SK-N-SH (cell line): Measurements from ENCODE around the gene BBOX1. TPM values are rescaled to one million over a fixed set of nuclear protein-coding genes. Genes with fewer than 3 reads are reported as not detected.

ENCODE experiments used
- CTCF ChIA-PET: fragments of 300-600, 350-600 bp; formaldehyde crosslinking; extraction: SDS; loops from one replicate; lab custom pipeline; 2021; lab: Yijun Ruan, JAX
- POLR2A ChIA-PET: fragments of 350-600 bp; sonication (Branson Sonifier 250); formaldehyde crosslinking; extraction: SDS; loops from one replicate; lab custom pipeline; 2020; ENCODE audit warnings: antibody characterized with exemption, inconsistent platforms; lab: Yijun Ruan, JAX
- DNase-seq: peaks from one replicate; pipeline ENCODE4 v3.0.0; 2012
- H2AFZ ChIP-seq: fragments of 200-600 bp; sonication (generic); 2 replicates; pipeline ENCODE4 v1.8.1; 2016; ENCODE audit warnings: antibody characterized with exemption, mild to moderate bottlenecking, low read depth
- H3F3A ChIP-seq: fragments of 200-600 bp; sonication (generic); replicated peaks from 2 replicates; pipeline ENCODE3; 2016; ENCODE audit warnings: antibody characterized with exemption, mild to moderate bottlenecking; ENCODE audit not compliant: insufficient read depth
- H3K27ac ChIP-seq, 2 experiments: fragments of 200-500 bp in 1 of 2; fragments of 200-600 bp in 1 of 2; sonication (Bioruptor generic) in 1 of 2; sonication (generic), shearing (Covaris generic) in 1 of 2; 2 replicates each; pipeline versions ENCODE4 v1.5.1 to v1.6.1; 2014 to 2016; ENCODE audit warnings: low read depth in 2 of 2, inconsistent platforms in 1 of 2, low read length in 1 of 2, mild to moderate bottlenecking in 1 of 2, mixed read lengths in 1 of 2
- H3K27me3 ChIP-seq: fragments of 200-600 bp; sonication (generic), shearing (Covaris generic); 2 replicates; pipeline ENCODE4 v1.6.1; 2016; ENCODE audit warnings: mixed run types; ENCODE audit not compliant: insufficient read depth
- H3K36me3 ChIP-seq, 2 experiments: fragments of 200-500 bp in 1 of 2; fragments of 200-600 bp in 1 of 2; sonication (Bioruptor generic) in 1 of 2; sonication (generic) in 1 of 2; replicated peaks in 1 of 2; 2 replicates each; pipeline versions ENCODE3 to v1.5.1; 2014 to 2016; ENCODE audit warnings: low read length in 1 of 2, mild to moderate bottlenecking in 1 of 2; ENCODE audit not compliant: insufficient read depth in 2 of 2, control insufficient read depth in 1 of 2
- H3K4me1 ChIP-seq, 2 experiments: fragments of 200-500 bp in 1 of 2; fragments of 200-600 bp in 1 of 2; sonication (Bioruptor generic) in 1 of 2; sonication (generic), shearing (Covaris generic) in 1 of 2; 2 replicates each; pipeline versions ENCODE4 v1.5.1 to v1.6.1; 2014 to 2016; ENCODE audit warnings: low read depth in 1 of 2, low read length in 1 of 2, mixed run types in 1 of 2; ENCODE audit not compliant: insufficient read depth in 2 of 2, control insufficient read depth in 1 of 2
- H3K4me2 ChIP-seq: fragments of 200-600 bp; sonication (generic), shearing (Covaris generic); 2 replicates; pipeline ENCODE4 v1.6.1; 2017; ENCODE audit warnings: mixed run types
- H3K4me3 ChIP-seq, 2 experiments: fragments of 200-500 bp in 1 of 2; fragments of 200-600 bp in 1 of 2; sonication (Bioruptor generic) in 1 of 2; sonication (generic), shearing (Covaris generic) in 1 of 2; 2 replicates each; pipeline versions ENCODE4 v1.5.1 to v1.8.1; 2014 to 2016; ENCODE audit warnings: low read depth in 2 of 2, inconsistent platforms in 1 of 2, low read length in 1 of 2, mild to moderate bottlenecking in 1 of 2, mixed read lengths in 1 of 2, moderate library complexity in 1 of 2
- H3K79me2 ChIP-seq: fragments of 200-600 bp; sonication (generic); 2 replicates; pipeline ENCODE4 v1.8.1; 2017; ENCODE audit warnings: mild to moderate bottlenecking; ENCODE audit not compliant: insufficient read depth
- H3K9ac ChIP-seq: fragments of 200-600 bp; sonication (generic); 2 replicates; pipeline ENCODE4 v1.6.1; 2017; ENCODE audit warnings: mixed run types
- H3K9me2 ChIP-seq: fragments of 200-600 bp; sonication (generic); 2 replicates; pipeline ENCODE4 v1.6.1; 2017; ENCODE audit warnings: mixed run types
- H3K9me3 ChIP-seq: fragments of 200-600 bp; sonication (generic); 2 replicates; pipeline ENCODE4 v1.6.1; 2017; ENCODE audit warnings: mixed run types, mild to moderate bottlenecking, moderate library complexity
- H4K20me1 ChIP-seq: fragments of 200-600 bp; sonication (generic); 2 replicates; pipeline ENCODE4 v1.6.1; 2017; ENCODE audit warnings: mild to moderate bottlenecking, mixed run types; ENCODE audit not compliant: insufficient read depth
- ELF1 ChIP-seq: IDR thresholded peaks from 2 replicates; pipeline ENCODE4 v1.4.0; 2012
- FOSL2 ChIP-seq: IDR thresholded peaks from 2 replicates; pipeline ENCODE4 v1.4.0; 2012; ENCODE audit warnings: low read depth, mild to moderate bottlenecking, moderate library complexity, borderline replicate concordance
- FOXJ3 ChIP-seq: sonication (generic); formaldehyde crosslinking; IDR thresholded peaks from 2 replicates; pipeline ENCODE4 v1.5.1; 2020; ENCODE audit warnings: mild to moderate bottlenecking, missing genetic modification reagents
- FOXM1 ChIP-seq: IDR thresholded peaks from 2 replicates; pipeline ENCODE4 v1.4.0; 2012; ENCODE audit warnings: low read depth, mild to moderate bottlenecking
- IRF3 ChIP-seq: fragments of 150-350 bp; IDR thresholded peaks from 2 replicates; pipeline ENCODE4 v1.6.1; 2016; ENCODE audit warnings: mild to moderate bottlenecking, low read depth, low read length
- JUND ChIP-seq: IDR thresholded peaks from 2 replicates; pipeline ENCODE4 v1.4.0; 2012
- MXI1 ChIP-seq: IDR thresholded peaks from 2 replicates; pipeline ENCODE4 v1.6.1; 2012; ENCODE audit warnings: mild to moderate bottlenecking, low read depth, low read length, improper control_type of control experiment
- NFIC ChIP-seq: IDR thresholded peaks from 2 replicates; pipeline ENCODE4 v1.4.0; 2012; ENCODE audit warnings: borderline replicate concordance
- PBX3 ChIP-seq: IDR thresholded peaks from 2 replicates; pipeline ENCODE4; 2012
- RAD21 ChIP-seq: IDR thresholded peaks from 2 replicates; pipeline ENCODE4 v1.6.1; 2012; ENCODE audit warnings: mild to moderate bottlenecking, low read length
- RCOR1 ChIP-seq: fragments of 150-350 bp; IDR thresholded peaks from 2 replicates; pipeline ENCODE4 v1.6.1; 2017; ENCODE audit warnings: antibody characterized with exemption, low read length
- TCF12 ChIP-seq: IDR thresholded peaks from 2 replicates; pipeline ENCODE4 v1.4.0; 2012
- YY1 ChIP-seq: IDR thresholded peaks from 2 replicates; pipeline ENCODE4 v1.4.0; 2012; ENCODE audit warnings: low read depth, mild to moderate bottlenecking
- ZBTB33 ChIP-seq: IDR thresholded peaks from 2 replicates; pipeline ENCODE4 v1.4.0; 2012; ENCODE audit warnings: low read depth, borderline replicate concordance
- WGBS: methylation state at CpG from one replicate; pipeline ENCODE4 v1.1.6; 2017; ENCODE audit warnings: low lambda C conversion rate; 5-methylcytosine and 5-hydroxymethylcytosine counted together
- polyA plus RNA-seq, 3 experiments: library from polyadenylated mRNA; depleted of rRNA; stranded (reverse); fragments of >200 nt; gene quantifications; 2 replicates each; pipeline ENCODE4 v1.2.3, GENCODE V29; 2012

BBOX1 gene
- polyA plus RNA-seq, 1 of the 3 experiments (the other 2 are of a cell fraction): 0.02 TPM

GRCh38 chr11:27052668-27053067 is 12.1 kb downstream of the BBOX1 start:
- ChIA-PET CTCF (no interaction called here), POLR2A (no interaction called here)
- Histone ChIP-seq H3K9me3 (peaks cover 13% of the 10 kb centered on the region; the same call in 1 of the 2 replicates), H3K4me1 (no peaks in the 10 kb centered on the region), H2AFZ (no peak overlapping the region), H3K9me2 (no peaks in the 10 kb centered on the region), H3F3A (no peaks in the 10 kb centered on the region), H3K36me3 (no peaks in the 10 kb centered on the region), H3K27ac (no peak overlapping the region), H3K4me3 (no peak overlapping the region), H3K27me3 (no peaks in the 10 kb centered on the region), H3K4me2 (no peak overlapping the region), H3K9ac (no peak overlapping the region), H3K79me2 (no peaks in the 10 kb centered on the region), H4K20me1 (no peaks in the 10 kb centered on the region)
- WGBS: 88% methylated on average over 1 of the region's 1 CpG
- no peak for DNase-seq
- TF ChIP-seq ZBTB33 (no peak), PBX3 (no peak), FOXM1 (no peak), RAD21 (no peak), ELF1 (no peak), NFIC (no peak), MXI1 (no peak), JUND (no peak), FOXJ3 (CRISPR knock-in tag) (no peak)

DNA sequence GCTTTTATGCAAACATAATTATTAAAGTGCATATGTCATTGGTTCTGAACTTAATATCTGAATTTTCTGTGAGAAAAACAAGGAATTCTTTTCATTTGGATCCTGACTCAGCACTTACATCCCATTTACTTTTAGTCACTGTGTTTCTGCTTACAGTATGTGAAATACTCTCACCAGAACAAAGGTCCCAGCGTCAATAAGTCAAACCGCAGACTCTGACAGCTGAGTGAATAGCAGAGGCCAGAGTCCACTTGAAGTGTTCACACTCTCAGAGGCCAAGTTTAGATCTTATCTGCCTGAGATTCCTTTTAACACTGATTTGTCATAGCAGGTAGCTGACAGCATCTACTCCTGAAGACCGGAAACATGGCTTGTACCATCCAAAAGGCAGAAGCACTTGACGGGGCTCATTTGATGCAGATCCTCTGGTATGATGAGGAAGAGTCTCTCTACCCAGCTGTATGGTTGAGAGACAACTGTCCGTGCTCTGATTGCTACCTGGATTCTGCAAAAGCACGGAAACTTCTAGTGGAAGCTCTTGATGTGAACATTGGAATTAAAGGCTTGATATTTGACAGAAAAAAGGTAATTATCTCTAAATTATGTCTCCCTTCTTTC is 14.6 kb downstream of the BBOX1 start:
- 71% methylated on average over 6 of the region's 6 CpGs for WGBS
- H3K4me2 ChIP-seq: no peak overlapping the region
- 0 out of 2 replicates have a peak, but pooled peaks cover 2% of the 10 kb centered on the region for H3K9me3 ChIP-seq
- no peak overlapping the region for H3K9ac ChIP-seq
- no peaks in the 10 kb centered on the region for H3F3A ChIP-seq
- CTCF ChIA-PET: interaction anchor here (1.1 kb wide), 1 partner anchor 104 kb away, joined by 3 read pairs; no protein-coding TSS in a partner anchor
- TF ChIP-seq RCOR1 (no peak), YY1 (no peak), FOSL2 (0 out of 2 replicates have a peak, but pooled peaks have one; percentile 8), TCF12 (peak; percentile 58), PBX3 (peak; percentile 73), IRF3 (no peak)
- POLR2A ChIA-PET: no interaction called here
- no peak overlapping the region for H3K4me3 ChIP-seq
- no peaks in the 10 kb centered on the region for H4K20me1 ChIP-seq
- H3K27ac ChIP-seq: 0 out of 4 replicates have a peak overlapping the region, but pooled peaks of 1 of the 2 experiments have one; percentile 7
- H3K27me3 ChIP-seq: no peaks in the 10 kb centered on the region
- H3K36me3 ChIP-seq: no peaks in the 10 kb centered on the region
- DNase-seq: no peak
- H3K79me2 ChIP-seq: no peaks in the 10 kb centered on the region
- no peaks in the 10 kb centered on the region for H3K9me2 ChIP-seq
- no peaks in the 10 kb centered on the region for H3K4me1 ChIP-seq
- no peak overlapping the region for H2AFZ ChIP-seq
